ENCODE results near the gene SRSF2.

DNA sequence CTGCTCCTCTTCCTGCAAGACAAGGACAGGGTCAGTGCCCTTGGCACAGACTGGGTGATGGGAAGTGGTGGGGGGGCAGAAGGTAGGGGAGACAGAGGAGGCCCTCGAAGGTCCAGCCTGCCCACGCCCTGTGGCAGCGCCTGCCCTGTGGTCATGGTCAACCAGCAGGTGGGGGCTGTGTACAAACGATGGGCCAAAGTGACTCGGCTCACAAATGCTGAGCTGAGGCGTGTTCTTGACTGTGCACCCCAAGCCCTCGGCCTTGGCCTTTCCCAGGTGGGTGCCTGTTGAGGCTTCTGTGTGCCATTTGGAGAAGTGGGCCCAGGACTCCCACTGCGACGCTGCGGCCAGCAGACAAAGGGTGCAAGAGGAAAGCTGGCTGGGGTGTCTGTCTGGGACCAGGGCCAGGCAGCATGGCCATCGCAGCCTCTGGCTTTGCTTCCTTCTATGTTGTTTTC, 48.9 kb downstream of the SRSF2 start:
- TF ChIP-seq, protein P1, sequence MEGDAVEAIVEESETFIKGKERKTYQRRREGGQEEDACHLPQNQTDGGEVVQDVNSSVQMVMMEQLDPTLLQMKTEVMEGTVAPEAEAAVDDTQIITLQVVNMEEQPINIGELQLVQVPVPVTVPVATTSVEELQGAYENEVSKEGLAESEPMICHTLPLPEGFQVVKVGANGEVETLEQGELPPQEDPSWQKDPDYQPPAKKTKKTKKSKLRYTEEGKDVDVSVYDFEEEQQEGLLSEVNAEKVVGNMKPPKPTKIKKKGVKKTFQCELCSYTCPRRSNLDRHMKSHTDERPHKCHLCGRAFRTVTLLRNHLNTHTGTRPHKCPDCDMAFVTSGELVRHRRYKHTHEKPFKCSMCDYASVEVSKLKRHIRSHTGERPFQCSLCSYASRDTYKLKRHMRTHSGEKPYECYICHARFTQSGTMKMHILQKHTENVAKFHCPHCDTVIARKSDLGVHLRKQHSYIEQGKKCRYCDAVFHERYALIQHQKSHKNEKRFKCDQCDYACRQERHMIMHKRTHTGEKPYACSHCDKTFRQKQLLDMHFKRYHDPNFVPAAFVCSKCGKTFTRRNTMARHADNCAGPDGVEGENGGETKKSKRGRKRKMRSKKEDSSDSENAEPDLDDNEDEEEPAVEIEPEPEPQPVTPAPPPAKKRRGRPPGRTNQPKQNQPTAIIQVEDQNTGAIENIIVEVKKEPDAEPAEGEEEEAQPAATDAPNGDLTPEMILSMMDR (IDR thresholded peaks at IDR 0.05; ENCODE audit: borderline replicate concordance, extremely low read depth, low read length, poor library complexity, severe bottlenecking) = no peak
- TF ChIP-seq EZH2 (IDR thresholded peaks at IDR 0.05; ENCODE audit: borderline replicate concordance, low read depth, low read length, severe bottlenecking) = no peak

All from DND-41 (cell line).